Trophoblast cell (in vitro differentiated cells and primary cell): ENCODE results near the gene ANKRD60.
A peak's percentile ranks its signal among the peaks of the same experiment; 100 is the strongest.

Experiments used
- DNase-seq, 2 donors: peaks; one replicate each; pipeline ENCODE4 v3.0.0-alpha.2; 2016
- H2AFZ ChIP-seq: 2 replicates; pipeline ENCODE4 v1.6.1; 2013; ENCODE audit warnings: low read length, moderate library complexity, mild to moderate bottlenecking; ENCODE audit not compliant: insufficient read depth, poor library complexity
- H2AK5ac ChIP-seq: 2 replicates; pipeline ENCODE4 v1.6.1; 2013; ENCODE audit warnings: mild to moderate bottlenecking, low read length
- H2BK120ac ChIP-seq: 2 replicates; pipeline ENCODE4 v1.6.1; 2013; ENCODE audit warnings: low read length, mild to moderate bottlenecking, moderate library complexity; ENCODE audit not compliant: insufficient read depth, poor library complexity
- H2BK12ac ChIP-seq: 2 replicates; pipeline ENCODE4 v1.6.1; 2013; ENCODE audit warnings: mild to moderate bottlenecking, low read length, moderate library complexity
- H2BK5ac ChIP-seq: 2 replicates; pipeline ENCODE4 v1.6.1; 2013; ENCODE audit warnings: low read length, low read depth, moderate library complexity, mild to moderate bottlenecking; ENCODE audit not compliant: poor library complexity
- H3K14ac ChIP-seq: 2 replicates; pipeline ENCODE4 v1.6.1; 2013; ENCODE audit warnings: mild to moderate bottlenecking, low read length
- H3K18ac ChIP-seq: 2 replicates; pipeline ENCODE4 v1.6.1; 2013; ENCODE audit warnings: mild to moderate bottlenecking, low read length
- H3K23ac ChIP-seq: 2 replicates; pipeline ENCODE4 v1.6.1; 2013; ENCODE audit warnings: low read length
- H3K27ac ChIP-seq: 2 replicates; pipeline ENCODE4 v1.5.1; 2013; ENCODE audit warnings: low read depth, mild to moderate bottlenecking, inconsistent platforms, low read length, moderate library complexity
- H3K27me3 ChIP-seq: 2 replicates; pipeline ENCODE4 v1.6.1; 2013; ENCODE audit warnings: inconsistent platforms, mild to moderate bottlenecking, low read length, moderate library complexity; ENCODE audit not compliant: insufficient read depth
- H3K36me3 ChIP-seq, 2 experiments: 1 replicate in 1 of 2; 2 replicates in 1 of 2; pipeline ENCODE4 v1.6.1; 2013; ENCODE audit warnings: low read length in 2 of 2, mild to moderate bottlenecking in 2 of 2, moderate library complexity in 1 of 2; ENCODE audit not compliant: insufficient read depth in 2 of 2, control insufficient read depth in 1 of 2
- H3K4ac ChIP-seq: 2 replicates; pipeline ENCODE4 v1.6.1; 2013; ENCODE audit warnings: low read depth, mild to moderate bottlenecking, low read length, moderate library complexity
- H3K4me1 ChIP-seq, 2 experiments: 1 replicate in 1 of 2; 2 replicates in 1 of 2; pipeline ENCODE4 v1.6.1; 2013; ENCODE audit warnings: low read length in 2 of 2, mild to moderate bottlenecking in 2 of 2, moderate library complexity in 1 of 2; ENCODE audit not compliant: insufficient read depth in 2 of 2, control insufficient read depth in 1 of 2
- H3K4me2 ChIP-seq: 2 replicates; pipeline ENCODE4 v1.6.1; 2013; ENCODE audit warnings: inconsistent platforms, mild to moderate bottlenecking, low read length, moderate library complexity
- H3K4me3 ChIP-seq: 2 replicates; pipeline ENCODE4 v1.5.1; 2013; ENCODE audit warnings: mild to moderate bottlenecking, low read depth, low read length, inconsistent platforms
- H3K79me1 ChIP-seq: one replicate; pipeline ENCODE4 v1.6.1; 2013; ENCODE audit warnings: low read length
- H3K79me2 ChIP-seq: 2 replicates; pipeline ENCODE4 v1.6.1; 2013; ENCODE audit warnings: low read length, mild to moderate bottlenecking; ENCODE audit not compliant: control insufficient read depth, insufficient read depth, poor library complexity
- H3K9ac ChIP-seq: 2 replicates; pipeline ENCODE4 v1.6.1; 2013; ENCODE audit warnings: mild to moderate bottlenecking, low read length
- H3K9me3 ChIP-seq: 2 replicates; pipeline ENCODE4 v1.6.1; 2013; ENCODE audit warnings: low read depth, mild to moderate bottlenecking, control low read depth, inconsistent platforms, low read length; ENCODE audit not compliant: insufficient read depth
- H4K12ac ChIP-seq: 2 replicates; pipeline ENCODE4 v1.6.1; 2013; ENCODE audit warnings: low read depth, mild to moderate bottlenecking, low read length, moderate library complexity
- H4K8ac ChIP-seq: 2 replicates; pipeline ENCODE4 v1.6.1; 2013; ENCODE audit warnings: low read depth, mild to moderate bottlenecking, low read length, moderate library complexity
- H4K91ac ChIP-seq: one replicate; pipeline ENCODE4 v1.6.1; 2013; ENCODE audit warnings: low read depth, mild to moderate bottlenecking, low read length, moderate library complexity
- WGBS: extraction: QIAGEN DNeasy Blood & Tissue Kit; methylation state at CpG from one replicate; pipeline ENCODE4 v1.1.7; 2013; ENCODE audit warnings: missing lambda C conversion rate; ENCODE audit not compliant: insufficient read length, insufficient coverage; ENCODE audit errors: extremely low coverage; 5-methylcytosine and 5-hydroxymethylcytosine counted together

ANKRD60 gene

GRCh38 chr20:58210398-58210747, 18.1 kb downstream of the ANKRD60 start:
- H2BK12ac ChIP-seq = no peak overlapping the region
- no peak overlapping the region for H3K4me3 ChIP-seq
- no CpG with 5 or more reads among the region's 7 CpGs for WGBS
- no peaks in the 10 kb centered on the region for H3K36me3 ChIP-seq
- no peak overlapping the region for H4K8ac ChIP-seq
- no peak overlapping the region for H3K4me2 ChIP-seq
- no peaks in the 10 kb centered on the region for H3K79me2 ChIP-seq
- H3K4me1 ChIP-seq = no peaks in the 10 kb centered on the region
- H2BK120ac ChIP-seq = no peak overlapping the region
- DNase-seq = no peak
- no peak overlapping the region for H2AK5ac ChIP-seq
- H3K27me3 ChIP-seq = no peaks in the 10 kb centered on the region
- H3K23ac ChIP-seq = no peak overlapping the region
- peaks cover 2% of the 10 kb centered on the region for H3K9me3 ChIP-seq
- no peak overlapping the region for H2AFZ ChIP-seq
- no peak overlapping the region for H3K27ac ChIP-seq
- H3K4ac ChIP-seq = no peak overlapping the region
- H4K91ac ChIP-seq = no peak overlapping the region
- H3K9ac ChIP-seq = no peak overlapping the region
- H3K14ac ChIP-seq = no peak overlapping the region
- H3K79me1 ChIP-seq = no peaks in the 10 kb centered on the region
- H3K18ac ChIP-seq = no peak overlapping the region
- H4K12ac ChIP-seq = no peak overlapping the region
- no peak overlapping the region for H2BK5ac ChIP-seq

- H4K8ac ChIP-seq = no peak overlapping the region
- no CpG with 5 or more reads among the region's 46 CpGs for WGBS
- no peak overlapping the region for H2AK5ac ChIP-seq
- H2BK120ac ChIP-seq = no peak overlapping the region
- H3K23ac ChIP-seq = no peak overlapping the region
- no peak overlapping the region for H2BK5ac ChIP-seq
- H4K91ac ChIP-seq = no peak overlapping the region
- no peak overlapping the region for H3K4ac ChIP-seq
- H4K12ac ChIP-seq = no peak overlapping the region
- no peaks in the 10 kb centered on the region for H3K9me3 ChIP-seq
- no peaks in the 10 kb centered on the region for H3K4me1 ChIP-seq
- H3K4me3 ChIP-seq = no peak overlapping the region
- no peaks in the 10 kb centered on the region for H3K36me3 ChIP-seq
- H2BK12ac ChIP-seq = no peak overlapping the region
- DNase-seq = peak; percentile 53 to 89
- H3K18ac ChIP-seq = no peak overlapping the region
- no peak overlapping the region for H3K14ac ChIP-seq
- H3K4me2 ChIP-seq = no peak overlapping the region
- no peaks in the 10 kb centered on the region for H3K27me3 ChIP-seq
- H3K79me1 ChIP-seq = no peaks in the 10 kb centered on the region
- no peak overlapping the region for H3K9ac ChIP-seq
- H2AFZ ChIP-seq = no peak overlapping the region
- no peaks in the 10 kb centered on the region for H3K79me2 ChIP-seq
- no peak overlapping the region for H3K27ac ChIP-seq
Observed at GRCh38 chr20:58209652-58210397, 18.6 kb downstream of the ANKRD60 start.

DNA sequence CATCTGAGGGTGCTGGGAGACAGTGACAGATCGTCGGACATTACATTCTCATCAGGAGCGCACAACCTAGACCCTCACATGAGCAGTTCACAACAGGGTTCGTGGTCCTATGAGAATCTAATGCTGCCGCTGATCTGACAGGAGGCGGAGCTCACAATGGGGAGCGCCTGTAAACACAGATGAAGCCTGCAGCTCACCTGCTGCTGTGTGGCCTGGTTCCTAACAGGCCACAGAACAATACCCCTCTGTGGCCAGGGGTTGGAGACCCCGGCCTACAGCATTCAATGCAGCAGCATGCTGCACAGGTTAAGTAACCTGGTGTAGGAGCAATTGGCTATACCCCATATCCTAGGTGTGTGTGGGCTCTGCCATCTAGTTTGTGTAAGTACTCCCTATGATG, 19.5 kb downstream of the ANKRD60 start:
- Histone ChIP-seq H2AK5ac (no peak overlapping the region), H4K12ac (no peak overlapping the region), H4K91ac (no peak overlapping the region), H3K14ac (no peak overlapping the region), H3K79me1 (no peaks in the 10 kb centered on the region), H2AFZ (no peak overlapping the region), H2BK12ac (no peak overlapping the region), H3K4me2 (no peak overlapping the region), H3K36me3 (no peaks in the 10 kb centered on the region), H3K4me3 (no peak overlapping the region), H2BK120ac (no peak overlapping the region), H3K79me2 (no peaks in the 10 kb centered on the region), H3K27me3 (no peaks in the 10 kb centered on the region), H3K27ac (no peak overlapping the region), H3K18ac (no peak overlapping the region), H3K9ac (peak overlapping the region; percentile 20), H3K23ac (no peak overlapping the region), H3K4me1 (no peaks in the 10 kb centered on the region), H2BK5ac (no peak overlapping the region), H4K8ac (no peak overlapping the region), H3K9me3 (no peaks in the 10 kb centered on the region), H3K4ac (no peak overlapping the region)
- WGBS = no CpG with 5 or more reads among the region's 8 CpGs
- DNase-seq = no peak

GRCh38 chr20:58205850-58206249, 22.6 kb downstream of the ANKRD60 start:
- H3K9ac ChIP-seq = no peak overlapping the region
- H4K12ac ChIP-seq = no peak overlapping the region
- H3K4me3 ChIP-seq = no peak overlapping the region
- no peak overlapping the region for H2BK120ac ChIP-seq
- no peak overlapping the region for H3K23ac ChIP-seq
- H3K4me2 ChIP-seq = no peak overlapping the region
- H3K79me1 ChIP-seq = no peaks in the 10 kb centered on the region
- H3K14ac ChIP-seq = no peak overlapping the region
- H3K27me3 ChIP-seq = no peaks in the 10 kb centered on the region
- H2BK12ac ChIP-seq = no peak overlapping the region
- H3K9me3 ChIP-seq = no peaks in the 10 kb centered on the region
- H2BK5ac ChIP-seq = no peak overlapping the region
- H4K91ac ChIP-seq = no peak overlapping the region
- H3K27ac ChIP-seq = no peak overlapping the region
- H3K79me2 ChIP-seq = no peaks in the 10 kb centered on the region
- H3K4ac ChIP-seq = no peak overlapping the region
- no peaks in the 10 kb centered on the region for H3K4me1 ChIP-seq
- no CpG with 5 or more reads among the region's 31 CpGs for WGBS
- H2AK5ac ChIP-seq = no peak overlapping the region
- no peak overlapping the region for H2AFZ ChIP-seq
- DNase-seq = no peak
- H3K36me3 ChIP-seq = no peaks in the 10 kb centered on the region
- no peak overlapping the region for H4K8ac ChIP-seq
- H3K18ac ChIP-seq = no peak overlapping the region
